DND-41 (cell line): ENCODE data around the gene CSNK1G2.
A peak's percentile ranks its signal among the peaks of the same experiment; 100 is the strongest.

Source experiments
- EZH2 ChIP-seq: IDR thresholded peaks from 3 replicates; pipeline ENCODE4 v1.6.1; 2012; ENCODE audit warnings: borderline replicate concordance, low read depth, mild to moderate bottlenecking, moderate library complexity, low read length, inconsistent platforms; ENCODE audit not compliant: severe bottlenecking
- TF ChIP-seq, protein P1 (sequence below): IDR thresholded peaks from 2 replicates; pipeline ENCODE4 v1.5.1; 2012; ENCODE audit warnings: borderline replicate concordance, low read length, moderate library complexity, mild to moderate bottlenecking; ENCODE audit not compliant: poor library complexity, severe bottlenecking; ENCODE audit errors: extremely low read depth

- TF ChIP-seq, protein P1, sequence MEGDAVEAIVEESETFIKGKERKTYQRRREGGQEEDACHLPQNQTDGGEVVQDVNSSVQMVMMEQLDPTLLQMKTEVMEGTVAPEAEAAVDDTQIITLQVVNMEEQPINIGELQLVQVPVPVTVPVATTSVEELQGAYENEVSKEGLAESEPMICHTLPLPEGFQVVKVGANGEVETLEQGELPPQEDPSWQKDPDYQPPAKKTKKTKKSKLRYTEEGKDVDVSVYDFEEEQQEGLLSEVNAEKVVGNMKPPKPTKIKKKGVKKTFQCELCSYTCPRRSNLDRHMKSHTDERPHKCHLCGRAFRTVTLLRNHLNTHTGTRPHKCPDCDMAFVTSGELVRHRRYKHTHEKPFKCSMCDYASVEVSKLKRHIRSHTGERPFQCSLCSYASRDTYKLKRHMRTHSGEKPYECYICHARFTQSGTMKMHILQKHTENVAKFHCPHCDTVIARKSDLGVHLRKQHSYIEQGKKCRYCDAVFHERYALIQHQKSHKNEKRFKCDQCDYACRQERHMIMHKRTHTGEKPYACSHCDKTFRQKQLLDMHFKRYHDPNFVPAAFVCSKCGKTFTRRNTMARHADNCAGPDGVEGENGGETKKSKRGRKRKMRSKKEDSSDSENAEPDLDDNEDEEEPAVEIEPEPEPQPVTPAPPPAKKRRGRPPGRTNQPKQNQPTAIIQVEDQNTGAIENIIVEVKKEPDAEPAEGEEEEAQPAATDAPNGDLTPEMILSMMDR, result peak; percentile 46
- TF ChIP-seq EZH2, result no peak
Observed at GRCh38 chr19:1941146-1942077, at the start of gene CSNK1G2.
